Measurements from ENCODE around the gene PDZRN3. TPM values are rescaled to one million over a fixed set of nuclear protein-coding genes. Genes with fewer than 3 reads are reported as not detected.

The PDZRN3 gene
- total and polyA plus RNA-seq, 7 experiments from 2014 or later, result not detected

GRCh38 chr3:73480187-73480672 is 144.5 kb downstream of the PDZRN3 start:
- peaks cover 0 to 5% (median 0%) of the 10 kb centered on the region in 3 experiments for H3K9me3 ChIP-seq (ENCODE audit: control insufficient read depth in 2 of 3, low read length in 3 of 3)
- Mint-ChIP-seq H3K36me3 (no peaks in the 10 kb centered on the region), H3K4me3 (no peak overlapping the region), H3K27me3 (peaks cover 21 to 52% (median 23%) of the 10 kb centered on the region in 5 donors), H3K27ac (no peak overlapping the region), H3K9me3 (peaks cover 0 to 23% (median 5%) of the 10 kb centered on the region in 11 donors), H3K4me1 (no peaks in the 10 kb centered on the region)
- CTCF ChIA-PET, result no interaction called here
- ATAC-seq (no peak), DNase-seq (no peak)
- no peak overlapping the region for H3K4me3 ChIP-seq (ENCODE audit: low read length)
- intact Hi-C loops (cut with micrococcal nuclease), result no loop called here
- no peak overlapping the region for H3K27ac ChIP-seq (ENCODE audit: low read depth, low read length)
- POLR2A ChIA-PET, result no interaction called here
- H3K27me3 ChIP-seq (ENCODE audit: control insufficient read depth in 2 of 2, insufficient read depth in 2 of 2, low read length in 2 of 2), result no peaks in the 10 kb centered on the region
- H3K36me3 ChIP-seq (ENCODE audit: control insufficient read depth in 2 of 3, insufficient read depth in 3 of 3, low read length in 3 of 3), result no peaks in the 10 kb centered on the region
- H3K4me1 ChIP-seq (ENCODE audit: control insufficient read depth in 2 of 2, insufficient read depth in 2 of 2, low read length in 2 of 2), result no peaks in the 10 kb centered on the region

GRCh38 chr3:73479325-73479724 is 145.4 kb downstream of the PDZRN3 start:
- H3K27ac ChIP-seq (ENCODE audit: low read depth, low read length), result no peak overlapping the region

GRCh38 chr3:73478858-73479257 is 145.9 kb downstream of the PDZRN3 start:
- no peaks in the 10 kb centered on the region for H3K27me3 ChIP-seq (ENCODE audit: control insufficient read depth in 2 of 2, insufficient read depth in 2 of 2, low read length in 2 of 2)
- H3K4me3 ChIP-seq (ENCODE audit: low read length), result no peak overlapping the region
- Mint-ChIP-seq H3K4me3 (no peak overlapping the region), H3K27me3 (peaks cover 22 to 54% (median 24%) of the 10 kb centered on the region in 5 donors), H3K9me3 (peaks cover 0 to 32% (median 5%) of the 10 kb centered on the region in 11 donors), H3K4me1 (no peaks in the 10 kb centered on the region), H3K36me3 (peaks cover 0 to 6% (median 0%) of the 10 kb centered on the region in 5 donors), H3K27ac (no peak overlapping the region)
- peaks cover 0 to 5% (median 0%) of the 10 kb centered on the region in 3 experiments for H3K9me3 ChIP-seq (ENCODE audit: control insufficient read depth in 2 of 3, low read length in 3 of 3)
- ATAC-seq (no peak), DNase-seq (no peak)
- H3K36me3 ChIP-seq (ENCODE audit: control insufficient read depth in 2 of 3, insufficient read depth in 3 of 3, low read length in 3 of 3), result no peaks in the 10 kb centered on the region
- ChIA-PET CTCF (no interaction called here), POLR2A (no interaction called here)
- no peak overlapping the region for H3K27ac ChIP-seq (ENCODE audit: low read depth, low read length)
- no peaks in the 10 kb centered on the region for H3K4me1 ChIP-seq (ENCODE audit: control insufficient read depth in 2 of 2, insufficient read depth in 2 of 2, low read length in 2 of 2)
- intact Hi-C loops (cut with micrococcal nuclease), result no loop called here

More at GRCh38 chr3:73479325-73479724, 145.4 kb downstream of the PDZRN3 start:
- H3K4me3 Mint-ChIP-seq, result no peak overlapping the region
- DNase-seq, result no peak
- peaks cover 0 to 31% (median 5%) of the 10 kb centered on the region in 11 donors for H3K9me3 Mint-ChIP-seq
- H3K27me3 Mint-ChIP-seq, result peaks cover 24 to 56% (median 26%) of the 10 kb centered on the region in 5 donors
- no peak for ATAC-seq
- intact Hi-C loops (cut with micrococcal nuclease), result no loop called here
- peaks cover 0 to 3% (median 0%) of the 10 kb centered on the region in 5 donors for H3K36me3 Mint-ChIP-seq
- H3K4me1 ChIP-seq (ENCODE audit: control insufficient read depth in 2 of 2, insufficient read depth in 2 of 2, low read length in 2 of 2), result no peaks in the 10 kb centered on the region
- peaks cover 0 to 5% (median 0%) of the 10 kb centered on the region in 3 experiments for H3K9me3 ChIP-seq (ENCODE audit: control insufficient read depth in 2 of 3, low read length in 3 of 3)
- POLR2A ChIA-PET, result no interaction called here
- no peaks in the 10 kb centered on the region for H3K27me3 ChIP-seq (ENCODE audit: control insufficient read depth in 2 of 2, insufficient read depth in 2 of 2, low read length in 2 of 2)
- no peaks in the 10 kb centered on the region for H3K4me1 Mint-ChIP-seq
- H3K27ac Mint-ChIP-seq, result no peak overlapping the region
- CTCF ChIA-PET, result no interaction called here
- no peak overlapping the region for H3K4me3 ChIP-seq (ENCODE audit: low read length)
- H3K36me3 ChIP-seq (ENCODE audit: control insufficient read depth in 2 of 3, insufficient read depth in 3 of 3, low read length in 3 of 3), result no peaks in the 10 kb centered on the region

- H3K36me3 ChIP-seq (ENCODE audit: control insufficient read depth in 2 of 3, insufficient read depth in 3 of 3, low read length in 3 of 3), result no peaks in the 10 kb centered on the region
- H3K4me3 Mint-ChIP-seq, result no peak overlapping the region
- no peak for ATAC-seq
- ChIA-PET POLR2A (no interaction called here), CTCF (no interaction called here)
- no peak overlapping the region for H3K27ac ChIP-seq (ENCODE audit: low read depth, low read length)
- peaks cover 18 to 41% (median 26%) of the 10 kb centered on the region in 5 donors for H3K27me3 Mint-ChIP-seq
- H3K36me3 Mint-ChIP-seq, result peaks cover 0 to 6% (median 0%) of the 10 kb centered on the region in 5 donors
- no peak for DNase-seq
- H3K4me3 ChIP-seq (ENCODE audit: low read length), result no peak overlapping the region
- H3K9me3 ChIP-seq (ENCODE audit: control insufficient read depth in 2 of 3, low read length in 3 of 3), result peaks cover 0 to 5% (median 0%) of the 10 kb centered on the region in 3 experiments
- H3K27ac Mint-ChIP-seq, result no peak overlapping the region
- H3K27me3 ChIP-seq (ENCODE audit: control insufficient read depth in 2 of 2, insufficient read depth in 2 of 2, low read length in 2 of 2), result no peaks in the 10 kb centered on the region
- peaks cover 0 to 32% (median 5%) of the 10 kb centered on the region in 11 donors for H3K9me3 Mint-ChIP-seq
- intact Hi-C loops (cut with micrococcal nuclease), result no loop called here
- H3K4me1 Mint-ChIP-seq, result no peaks in the 10 kb centered on the region
- no peaks in the 10 kb centered on the region for H3K4me1 ChIP-seq (ENCODE audit: control insufficient read depth in 2 of 2, insufficient read depth in 2 of 2, low read length in 2 of 2)
Measured at GRCh38 chr3:73475717-73476116, 149.0 kb downstream of the PDZRN3 start.

GRCh38 chr3:73475175-73475574 is 149.6 kb downstream of the PDZRN3 start:
- no peak overlapping the region for H3K4me3 ChIP-seq (ENCODE audit: low read length)
- H3K36me3 ChIP-seq (ENCODE audit: control insufficient read depth in 2 of 3, insufficient read depth in 3 of 3, low read length in 3 of 3), result no peaks in the 10 kb centered on the region
- ATAC-seq (no peak), DNase-seq (no peak)
- H3K4me3 Mint-ChIP-seq, result no peak overlapping the region
- no peak overlapping the region for H3K27ac Mint-ChIP-seq
- POLR2A ChIA-PET, result no interaction called here
- H3K36me3 Mint-ChIP-seq, result peaks cover 0 to 6% (median 0%) of the 10 kb centered on the region in 5 donors
- intact Hi-C loops (cut with micrococcal nuclease), result no loop called here
- H3K27me3 ChIP-seq (ENCODE audit: control insufficient read depth in 2 of 2, insufficient read depth in 2 of 2, low read length in 2 of 2), result no peaks in the 10 kb centered on the region
- H3K9me3 Mint-ChIP-seq, result peaks cover 0 to 32% (median 5%) of the 10 kb centered on the region in 11 donors
- no peak overlapping the region for H3K27ac ChIP-seq (ENCODE audit: low read depth, low read length)
- H3K27me3 Mint-ChIP-seq, result peaks cover 18 to 36% (median 30%) of the 10 kb centered on the region in 5 donors
- peaks cover 0 to 5% (median 0%) of the 10 kb centered on the region in 3 experiments for H3K9me3 ChIP-seq (ENCODE audit: control insufficient read depth in 2 of 3, low read length in 3 of 3)
- H3K4me1 Mint-ChIP-seq, result no peaks in the 10 kb centered on the region
- CTCF ChIA-PET, result no interaction called here
- no peaks in the 10 kb centered on the region for H3K4me1 ChIP-seq (ENCODE audit: control insufficient read depth in 2 of 2, insufficient read depth in 2 of 2, low read length in 2 of 2)

- Histone ChIP-seq H3K27me3 (ENCODE audit: control insufficient read depth in 2 of 2, insufficient read depth in 2 of 2, low read length in 2 of 2) (no peaks in the 10 kb centered on the region), H3K36me3 (ENCODE audit: control insufficient read depth in 2 of 3, insufficient read depth in 3 of 3, low read length in 3 of 3) (no peaks in the 10 kb centered on the region), H3K27ac (ENCODE audit: low read depth, low read length) (no peak overlapping the region), H3K4me1 (ENCODE audit: control insufficient read depth in 2 of 2, insufficient read depth in 2 of 2, low read length in 2 of 2) (no peaks in the 10 kb centered on the region), H3K4me3 (ENCODE audit: low read length) (no peak overlapping the region), H3K9me3 (ENCODE audit: control insufficient read depth in 2 of 3, low read length in 3 of 3) (peaks cover 0 to 5% (median 0%) of the 10 kb centered on the region in 3 experiments)
- Mint-ChIP-seq H3K27ac (peak overlapping the region in 1 of 9 donors; percentile 39), H3K4me3 (no peak overlapping the region), H3K36me3 (peaks cover 0 to 6% (median 0%) of the 10 kb centered on the region in 5 donors), H3K27me3 (peaks cover 18 to 32% (median 30%) of the 10 kb centered on the region in 5 donors), H3K9me3 (peaks cover 0 to 32% (median 5%) of the 10 kb centered on the region in 11 donors), H3K4me1 (no peaks in the 10 kb centered on the region)
- ChIA-PET POLR2A (no interaction called here), CTCF (no interaction called here)
- DNase-seq, result no peak
- ATAC-seq, result no peak
- intact Hi-C loops (cut with micrococcal nuclease), result no loop called here
Measured at GRCh38 chr3:73474619-73475018, 150.1 kb downstream of the PDZRN3 start.

- no peaks in the 10 kb centered on the region for H3K27me3 ChIP-seq (ENCODE audit: control insufficient read depth in 2 of 2, insufficient read depth in 2 of 2, low read length in 2 of 2)
- ATAC-seq (no peak), DNase-seq (no peak)
- H3K27me3 Mint-ChIP-seq, result peaks cover 12 to 32% (median 24%) of the 10 kb centered on the region in 5 donors
- peaks cover 0 to 6% (median 0%) of the 10 kb centered on the region in 5 donors for H3K36me3 Mint-ChIP-seq
- peaks cover 0 to 32% (median 5%) of the 10 kb centered on the region in 11 donors for H3K9me3 Mint-ChIP-seq
- peaks cover 0 to 5% (median 0%) of the 10 kb centered on the region in 3 experiments for H3K9me3 ChIP-seq (ENCODE audit: control insufficient read depth in 2 of 3, low read length in 3 of 3)
- no peaks in the 10 kb centered on the region for H3K36me3 ChIP-seq (ENCODE audit: control insufficient read depth in 2 of 3, insufficient read depth in 3 of 3, low read length in 3 of 3)
- ChIA-PET POLR2A (no interaction called here), CTCF (no interaction called here)
- H3K4me3 Mint-ChIP-seq, result no peak overlapping the region
- no peak overlapping the region for H3K4me3 ChIP-seq (ENCODE audit: low read length)
- no peak overlapping the region for H3K27ac Mint-ChIP-seq
- H3K4me1 Mint-ChIP-seq, result no peaks in the 10 kb centered on the region
- intact Hi-C loops (cut with micrococcal nuclease), result no loop called here
- H3K27ac ChIP-seq (ENCODE audit: low read depth, low read length), result no peak overlapping the region
- no peaks in the 10 kb centered on the region for H3K4me1 ChIP-seq (ENCODE audit: control insufficient read depth in 2 of 2, insufficient read depth in 2 of 2, low read length in 2 of 2)
Measured at GRCh38 chr3:73473898-73474416, 150.8 kb downstream of the PDZRN3 start.

All from naive thymus-derived CD4-positive, alpha-beta T cell (primary cell).